Thyroid gland (tissue), 4 donors: Measurements from ENCODE around the gene TNRC6B. TPM values are rescaled to one million over a fixed set of nuclear protein-coding genes. Genes with fewer than 3 reads are reported as not detected.
"Not testable (repeated sequence)": the region's sequence is repeated elsewhere in the genome, so short reads cannot be mapped to it uniquely, and the experiment has no call there.

ENCODE experiments used
- DNase-seq, 2 donors: peaks; one replicate each; pipeline ENCODE4 v3.0.0-alpha.2; 2019
- H3K27ac ChIP-seq, 3 donors: fragments of 200-600 bp; sonication (generic); 1 replicate in 2 of 3; 2 replicates in 1 of 3; pipeline ENCODE4 v1.5.1; 2016 to 2019; ENCODE audit warnings: mild to moderate bottlenecking in 1 of 3, moderate library complexity in 1 of 3
- H3K27me3 ChIP-seq: fragments of 200-600 bp; sonication (generic); one replicate; pipeline ENCODE4 v1.5.1; 2019
- H3K36me3 ChIP-seq, 2 donors: fragments of 200-600 bp; sonication (generic); one replicate each; pipeline ENCODE4 v1.5.1; 2016 to 2019
- H3K4me1 ChIP-seq, 2 donors: fragments of 200-600 bp; sonication (generic); one replicate each; pipeline ENCODE4 v1.5.1; 2017 to 2019
- H3K4me3 ChIP-seq, 3 donors: fragments of 200-600 bp; sonication (generic); replicated peaks in 1 of 3; 1 replicate in 2 of 3; 2 replicates in 1 of 3; pipeline ENCODE4 v1.5.1; 2016; ENCODE audit warnings: mild to moderate bottlenecking in 1 of 3
- H3K9me3 ChIP-seq: fragments of 200-600 bp; sonication (generic); one replicate; pipeline ENCODE4 v1.5.1; 2017
- CTCF ChIP-seq, 6 experiments: fragments of 200-600 bp in 3 of 6; fragments of 450-650 bp in 3 of 6; sonication (generic) in 3 of 6; IDR thresholded peaks; one replicate each; pipeline ENCODE4 v1.5.1; 2016 to 2019; ENCODE audit warnings: antibody characterized with exemption in 6 of 6, mild to moderate bottlenecking in 2 of 6, inconsistent platforms in 1 of 6, moderate library complexity in 1 of 6
- POLR2A ChIP-seq, 2 donors: fragments of 450-650 bp; IDR thresholded peaks; one replicate each; pipeline ENCODE4 v1.6.1; 2017; ENCODE audit warnings: antibody characterized with exemption in 2 of 2, mild to moderate bottlenecking in 2 of 2, moderate library complexity in 1 of 2
- WGBS, 2 donors: methylation state at CpG; one replicate each; pipeline ENCODE4 v1.1.5; 2017; 5-methylcytosine and 5-hydroxymethylcytosine counted together
- intact Hi-C: fragments of 100-400 bp; cut with DNase I; formaldehyde crosslinking; loops from one replicate; pipeline ENCODE4 v1.15.1; 2023
- total RNA-seq, 4 donors: library from RNA; depleted of rRNA; stranded (reverse); fragments of >200 nt; gene quantifications; one replicate each; pipeline ENCODE4 v1.2.3, GENCODE V29; 2016

TNRC6B gene
- total RNA-seq, 4 donors from 2014 or later, result 46.1 to 202 (median 114) TPM

- no peak overlapping the region for H3K4me3 ChIP-seq
- peak; percentile 53 to 62 for DNase-seq
Measured at GRCh38 chr22:40310081-40310767, 132.5 kb downstream of the TNRC6B start.

GRCh38 chr22:40310768-40311120 is 133.0 kb downstream of the TNRC6B start:
- Histone ChIP-seq H3K9me3 (no peaks in the 10 kb centered on the region), H3K27ac (peak overlapping the region; percentile 58 to 84 (median 62)), H3K4me3 (no peak overlapping the region), H3K27me3 (no peaks in the 10 kb centered on the region), H3K36me3 (peaks cover 26 to 36% of the 10 kb centered on the region in 2 donors), H3K4me1 (peaks cover 21 to 25% of the 10 kb centered on the region in 2 donors)
- peak; percentile 13 to 17 for DNase-seq
- TF ChIP-seq CTCF (IDR thresholded peaks at IDR 0.05), result no peak
- intact Hi-C loops, result no loop called here
- 28 to 29% methylated on average over 5 of the region's 5 CpGs for WGBS, 2 donors

More at GRCh38 chr22:40310081-40310767, 132.5 kb downstream of the TNRC6B start:
- peak overlapping the region; percentile 58 to 84 (median 62) for H3K27ac ChIP-seq
- H3K9me3 ChIP-seq, result no peaks in the 10 kb centered on the region
- TF ChIP-seq POLR2A (IDR thresholded peaks at IDR 0.05) (no peak), CTCF (IDR thresholded peaks at IDR 0.05) (no peak)
- H3K36me3 ChIP-seq, result peaks cover 21 to 31% of the 10 kb centered on the region in 2 donors
- WGBS, 2 donors, result 20 to 28% methylated on average over 9 of the region's 9 CpGs
- no peaks in the 10 kb centered on the region for H3K27me3 ChIP-seq
- peaks cover 21 to 25% of the 10 kb centered on the region in 2 donors for H3K4me1 ChIP-seq
- intact Hi-C loops, result no loop called here

- H3K27me3 ChIP-seq, H3K9me3 ChIP-seq, H3K4me3 ChIP-seq, intact Hi-C loops, DNase-seq: not testable (repeated sequence)
- H3K36me3 ChIP-seq, result peaks cover 34 to 45% of the 10 kb centered on the region in 2 donors
- H3K27ac ChIP-seq, result peak overlapping the region in 1 of 3 donors; percentile 58
- peaks cover 21 to 25% of the 10 kb centered on the region in 2 donors for H3K4me1 ChIP-seq
- 97 to 98% methylated on average over 12 of the region's 12 CpGs for WGBS, 2 donors
Measured at GRCh38 chr22:40311646-40312045, 133.9 kb downstream of the TNRC6B start.

- WGBS, 2 donors, result 84 to 85% methylated on average over 2 of the region's 2 CpGs
- peak overlapping the region in 1 of 3 donors; percentile 58 for H3K27ac ChIP-seq
- intact Hi-C loops, result no loop called here
- H3K4me3 ChIP-seq, result no peak overlapping the region
- H3K36me3 ChIP-seq, result peaks cover 38 to 49% of the 10 kb centered on the region in 2 donors
- no peak for DNase-seq
- H3K9me3 ChIP-seq, result no peaks in the 10 kb centered on the region
- peaks cover 21 to 25% of the 10 kb centered on the region in 2 donors for H3K4me1 ChIP-seq
- TF ChIP-seq CTCF (IDR thresholded peaks at IDR 0.05), result no peak
- TF ChIP-seq POLR2A (IDR thresholded peaks at IDR 0.05), result no peak
- H3K27me3 ChIP-seq, result no peaks in the 10 kb centered on the region
Measured at GRCh38 chr22:40312050-40312449, 134.3 kb downstream of the TNRC6B start.

- intact Hi-C loops, result no loop called here
- peaks cover 42 to 57% of the 10 kb centered on the region in 2 donors for H3K36me3 ChIP-seq
- 65 to 85% methylated on average over 2 of the region's 2 CpGs for WGBS, 2 donors
- DNase-seq, result no peak
- TF ChIP-seq POLR2A (IDR thresholded peaks at IDR 0.05), result no peak
- no peak for TF ChIP-seq CTCF (IDR thresholded peaks at IDR 0.05)
- no peak overlapping the region for H3K4me3 ChIP-seq
- no peaks in the 10 kb centered on the region for H3K27me3 ChIP-seq
- no peak overlapping the region for H3K27ac ChIP-seq
- no peaks in the 10 kb centered on the region for H3K9me3 ChIP-seq
- H3K4me1 ChIP-seq, result peaks cover 21 to 25% of the 10 kb centered on the region in 2 donors
Measured at GRCh38 chr22:40313007-40313406, 135.3 kb downstream of the TNRC6B start.
